Thoracic aorta (tissue), 2 donors: ENCODE data around the gene SEMA3D. TPM values are rescaled to one million over a fixed set of nuclear protein-coding genes. Genes with fewer than 3 reads are reported as not detected.

ENCODE experiments used
- ATAC-seq: fragments of 150-250 bp; one replicate; pipeline ENCODE4 v1.8.0; 2017; ENCODE audit warnings: low read depth; ENCODE audit not compliant: insufficient number of reproducible peaks, low FRiP score
- DNase-seq: peaks from one replicate; pipeline ENCODE4 v3.0.0-alpha.2; 2020; ENCODE audit warnings: low spot score
- H3K27ac ChIP-seq, 2 donors: fragments of 200-600 bp; sonication (generic); 1 replicate in 1 of 2; 2 replicates in 1 of 2; pipeline ENCODE4 v1.5.1; 2016; ENCODE audit warnings: mild to moderate bottlenecking in 2 of 2, moderate library complexity in 2 of 2
- H3K27me3 ChIP-seq: fragments of 200-600 bp; sonication (generic); replicated peaks from 2 replicates; pipeline ENCODE4 v1.6.0; 2016; ENCODE audit warnings: mild to moderate bottlenecking; ENCODE audit not compliant: insufficient read depth
- H3K36me3 ChIP-seq: fragments of 200-600 bp; sonication (generic); one replicate; pipeline ENCODE4 v1.5.1; 2016
- H3K4me1 ChIP-seq, 2 donors: fragments of 200-600 bp; sonication (generic); 1 replicate in 1 of 2; 2 replicates in 1 of 2; pipeline versions ENCODE4 v1.5.1 to v1.6.0; 2016; ENCODE audit warnings: low read depth in 2 of 2, mild to moderate bottlenecking in 1 of 2; ENCODE audit not compliant: control insufficient read depth in 1 of 2
- H3K4me3 ChIP-seq: fragments of 200-600 bp; sonication (generic); 2 replicates; pipeline ENCODE4 v1.5.1; 2016; ENCODE audit warnings: mild to moderate bottlenecking
- H3K9me3 ChIP-seq: fragments of 200-600 bp; sonication (generic); 2 replicates; pipeline ENCODE4 v1.5.1; 2016
- CTCF ChIP-seq: fragments of 200-600 bp; sonication (generic); IDR thresholded peaks from one replicate; pipeline ENCODE4 v1.5.1; 2019; ENCODE audit warnings: antibody characterized with exemption
- total RNA-seq, 2 donors: library from RNA; depleted of rRNA; stranded (reverse); fragments of >200 nt; gene quantifications; one replicate each; pipeline versions ENCODE4 v1.1.0 to v1.2.3, GENCODE V29; 2016

Gene SEMA3D
- total RNA-seq, 2 donors from 2014 or later: 18.5 to 22.8 TPM

- no peak overlapping the region for H3K27ac ChIP-seq
- no peak for DNase-seq
- no peaks in the 10 kb centered on the region for H3K27me3 ChIP-seq
- H3K4me3 ChIP-seq: no peak overlapping the region
- no peak for ATAC-seq
- H3K9me3 ChIP-seq: no peaks in the 10 kb centered on the region
- TF ChIP-seq CTCF: no peak
- no peaks in the 10 kb centered on the region for H3K36me3 ChIP-seq
- peaks cover 2 to 6% of the 10 kb centered on the region in 2 donors for H3K4me1 ChIP-seq
These were observed 96.7 kb downstream of the SEMA3D start for GRCh38 chr7:85090143-85090542.

GRCh38 chr7:85081846-85082245, 105.0 kb downstream of the SEMA3D start:
- Histone ChIP-seq H3K27me3 (no peaks in the 10 kb centered on the region), H3K27ac (no peak overlapping the region), H3K9me3 (no peaks in the 10 kb centered on the region), H3K4me3 (no peak overlapping the region), H3K4me1 (no peaks in the 10 kb centered on the region), H3K36me3 (no peaks in the 10 kb centered on the region)
- ATAC-seq (no peak), DNase-seq (no peak)
- TF ChIP-seq CTCF: no peak

GRCh38 chr7:85081392-85081791, 105.5 kb downstream of the SEMA3D start:
- TF ChIP-seq CTCF: no peak
- Histone ChIP-seq H3K36me3 (no peaks in the 10 kb centered on the region), H3K27me3 (no peaks in the 10 kb centered on the region), H3K9me3 (no peaks in the 10 kb centered on the region), H3K27ac (no peak overlapping the region), H3K4me1 (no peaks in the 10 kb centered on the region), H3K4me3 (no peak overlapping the region)
- DNase-seq (no peak), ATAC-seq (no peak)

- TF ChIP-seq CTCF: no peak
- Histone ChIP-seq H3K27ac (no peak overlapping the region), H3K9me3 (no peaks in the 10 kb centered on the region), H3K27me3 (no peaks in the 10 kb centered on the region), H3K36me3 (no peaks in the 10 kb centered on the region), H3K4me3 (no peak overlapping the region), H3K4me1 (no peaks in the 10 kb centered on the region)
- no peak for DNase-seq
- no peak for ATAC-seq
These were observed 107.4 kb downstream of the SEMA3D start for GRCh38 chr7:85079434-85079833.

GRCh38 chr7:85078181-85078580, 108.7 kb downstream of the SEMA3D start:
- DNase-seq (no peak), ATAC-seq (no peak)
- TF ChIP-seq CTCF: no peak
- Histone ChIP-seq H3K36me3 (no peaks in the 10 kb centered on the region), H3K27me3 (no peaks in the 10 kb centered on the region), H3K4me1 (no peaks in the 10 kb centered on the region), H3K4me3 (no peak overlapping the region), H3K9me3 (no peaks in the 10 kb centered on the region), H3K27ac (no peak overlapping the region)
